GM12865 (cell line): Measurements from ENCODE around the gene OR13C2.
"Not testable (repeated sequence)": the region's sequence is repeated elsewhere in the genome, so short reads cannot be mapped to it uniquely, and the experiment has no call there.

Experiments used
- DNase-seq: peaks from one replicate; pipeline ENCODE4 v3.0.0; 2010; ENCODE audit warnings: low read depth
- H3K4me3 ChIP-seq: 2 replicates; pipeline ENCODE4 v1.5.1; 2011; ENCODE audit warnings: mild to moderate bottlenecking, low read depth, low read length, control low read depth
- CTCF ChIP-seq: IDR thresholded peaks from 2 replicates; pipeline ENCODE4 v1.5.1; 2011; ENCODE audit warnings: low read length, control low read depth, low read depth, inconsistent platforms; ENCODE audit not compliant: insufficient read depth; ENCODE audit errors: missing control alignments

Gene OR13C2

GRCh38 chr9:104606152-104606551, 725 bp upstream of the OR13C2 start:
- no peak for DNase-seq
- no peak for TF ChIP-seq CTCF
- no peak overlapping the region for H3K4me3 ChIP-seq

- DNase-seq: no peak
- H3K4me3 ChIP-seq: no peak overlapping the region
- no peak for TF ChIP-seq CTCF
These were observed 626 bp downstream of the OR13C2 start for GRCh38 chr9:104604801-104605200.

GRCh38 chr9:104599313-104599712, 6.1 kb downstream of the OR13C2 start, which contains the start of gene OR13C5:
Gene OR13C5 (minus strand): TSS chr9:104599413. CDS start chr9:104599413, 0 bp downstream.
- H3K4me3 ChIP-seq, DNase-seq: not testable (repeated sequence)

- H3K4me3 ChIP-seq, DNase-seq: not testable (repeated sequence)
These were observed 6.7 kb downstream of the OR13C2 start for GRCh38 chr9:104598749-104599148.

GRCh38 chr9:104589626-104590025, 15.8 kb downstream of the OR13C2 start:
- H3K4me3 ChIP-seq: no peak overlapping the region
- no peak for DNase-seq
- TF ChIP-seq CTCF: no peak

- no peak for TF ChIP-seq CTCF
- no peak for DNase-seq
- H3K4me3 ChIP-seq: no peak overlapping the region
These were observed 18.8 kb downstream of the OR13C2 start for GRCh38 chr9:104586496-104587180.

GRCh38 chr9:104580562-104580961, 24.9 kb downstream of the OR13C2 start:
- DNase-seq: no peak
- no peak overlapping the region for H3K4me3 ChIP-seq
- no peak for TF ChIP-seq CTCF

- H3K4me3 ChIP-seq: no peak overlapping the region
- no peak for TF ChIP-seq CTCF
- DNase-seq: no peak
These were observed 28.2 kb downstream of the OR13C2 start for GRCh38 chr9:104577263-104577662.
